OCI-LY7 (cell line): ENCODE measurements around the gene SOX21.

ENCODE experiments used
- CTCF ChIP-seq: fragments of 200-600 bp; sonication (generic); conservative IDR thresholded peaks from 2 replicates; pipeline ENCODE4 v1.5.1; 2014; ENCODE audit warnings: mild to moderate bottlenecking, antibody characterized with exemption, low read length, moderate library complexity, mixed read lengths
- EZH2phosphoT487 ChIP-seq: fragments of 200-600 bp; sonication (generic); IDR thresholded peaks from 2 replicates; pipeline ENCODE4 v1.6.1; 2018; ENCODE audit warnings: low read depth, borderline replicate concordance, mild to moderate bottlenecking, mixed run types, antibody characterized with exemption, low read length, moderate library complexity, mixed read lengths

GRCh38 chr13:94703271-94703670 is 9.1 kb downstream of the SOX21 start:
- TF ChIP-seq CTCF, result no peak
- TF ChIP-seq EZH2phosphoT487, result no peak
